Calu3 (cell line): ENCODE results near the gene UBE2L5. TPM values are rescaled to one million over a fixed set of nuclear protein-coding genes. Genes with fewer than 3 reads are reported as not detected.
"Not testable (repeated sequence)": the region's sequence is repeated elsewhere in the genome, so short reads cannot be mapped to it uniquely, and the experiment has no call there.

Experiments used
- BruUV-seq: library from RNA; stranded (reverse); fragments of 400-500 nt; replicated peaks from 2 replicates; lab custom pipeline; 2021; lab: Mats Ljungman, UMichigan
- CTCF ChIA-PET: fragments of 300-600 bp; sonication (Branson Sonifier 250); formaldehyde crosslinking; loops from one replicate; lab custom pipeline; 2022; ENCODE audit warnings: antibody characterized with exemption; lab: Charles Lee
- DNase-seq: peaks from one replicate; pipeline ENCODE4 v3.0.0; 2022
- H3K27ac Mint-ChIP-seq: one replicate; pipeline ENCODE4 v1.8.0; 2022; ENCODE audit warnings: mixed read lengths; ENCODE audit not compliant: unreplicated experiment
- H3K27me3 Mint-ChIP-seq: one replicate; pipeline ENCODE4 v1.8.0; 2022; ENCODE audit warnings: mixed read lengths; ENCODE audit not compliant: unreplicated experiment
- H3K36me3 Mint-ChIP-seq: one replicate; pipeline ENCODE4 v1.8.0; 2022; ENCODE audit warnings: mild to moderate bottlenecking, moderate library complexity, mixed read lengths; ENCODE audit not compliant: insufficient read depth, unreplicated experiment
- H3K4me1 Mint-ChIP-seq: one replicate; pipeline ENCODE4 v1.8.0; 2022; ENCODE audit warnings: mild to moderate bottlenecking, low read depth, mixed read lengths; ENCODE audit not compliant: unreplicated experiment
- H3K4me3 Mint-ChIP-seq: one replicate; pipeline ENCODE4 v1.8.0; 2022; ENCODE audit warnings: mild to moderate bottlenecking, low read depth, moderate library complexity, mixed read lengths; ENCODE audit not compliant: unreplicated experiment
- H3K9me3 Mint-ChIP-seq: one replicate; pipeline ENCODE4 v1.8.0; 2022; ENCODE audit warnings: low read depth, mixed read lengths; ENCODE audit not compliant: unreplicated experiment
- intact Hi-C: fragments of 100-400 bp; cut with micrococcal nuclease; formaldehyde crosslinking; loops from one replicate; pipeline ENCODE4 v1.10.0; 2022; ENCODE audit not compliant: unreplicated experiment
- total RNA-seq: library from RNA; stranded (reverse); gene quantifications from 2 replicates; pipeline ENCODE4 v1.2.3, GENCODE V29; 2022
- TF ChIP-seq, protein P1 (sequence below): fragments of 200-600 bp; IDR thresholded peaks from one replicate; pipeline ENCODE4 v1.8.0; 2022; ENCODE audit warnings: antibody characterized with exemption; ENCODE audit not compliant: unreplicated experiment

Gene UBE2L5
- total RNA-seq, 1 experiment from 2014 or later: not detected

DNA sequence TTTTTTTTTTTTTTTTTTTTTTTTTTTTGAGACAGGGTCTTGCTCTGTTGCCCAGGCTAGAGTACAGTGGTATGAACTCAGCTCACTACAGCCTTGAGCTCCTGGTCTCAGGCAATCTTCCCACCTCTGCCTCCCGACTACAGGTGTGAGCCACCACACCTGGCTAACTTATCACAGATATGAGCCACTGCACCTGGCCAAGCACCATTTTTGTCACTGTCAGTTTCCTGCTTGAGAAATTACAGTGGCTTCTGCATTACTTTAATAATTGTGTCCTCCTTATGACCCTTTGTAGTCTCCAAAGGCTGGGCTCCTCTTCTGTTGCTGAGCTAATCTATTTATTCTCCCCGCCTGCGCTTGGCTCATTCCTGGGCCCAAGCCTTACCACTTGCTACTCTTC is 16.0 kb downstream of the UBE2L5 start:
- H3K4me3 Mint-ChIP-seq: no peak overlapping the region
- H3K4me1 Mint-ChIP-seq: peaks cover 16% of the 10 kb centered on the region
- no peaks in the 10 kb centered on the region for H3K27me3 Mint-ChIP-seq
- no peaks in the 10 kb centered on the region for H3K9me3 Mint-ChIP-seq
- intact Hi-C loops: no loop called here
- TF ChIP-seq, protein P1, sequence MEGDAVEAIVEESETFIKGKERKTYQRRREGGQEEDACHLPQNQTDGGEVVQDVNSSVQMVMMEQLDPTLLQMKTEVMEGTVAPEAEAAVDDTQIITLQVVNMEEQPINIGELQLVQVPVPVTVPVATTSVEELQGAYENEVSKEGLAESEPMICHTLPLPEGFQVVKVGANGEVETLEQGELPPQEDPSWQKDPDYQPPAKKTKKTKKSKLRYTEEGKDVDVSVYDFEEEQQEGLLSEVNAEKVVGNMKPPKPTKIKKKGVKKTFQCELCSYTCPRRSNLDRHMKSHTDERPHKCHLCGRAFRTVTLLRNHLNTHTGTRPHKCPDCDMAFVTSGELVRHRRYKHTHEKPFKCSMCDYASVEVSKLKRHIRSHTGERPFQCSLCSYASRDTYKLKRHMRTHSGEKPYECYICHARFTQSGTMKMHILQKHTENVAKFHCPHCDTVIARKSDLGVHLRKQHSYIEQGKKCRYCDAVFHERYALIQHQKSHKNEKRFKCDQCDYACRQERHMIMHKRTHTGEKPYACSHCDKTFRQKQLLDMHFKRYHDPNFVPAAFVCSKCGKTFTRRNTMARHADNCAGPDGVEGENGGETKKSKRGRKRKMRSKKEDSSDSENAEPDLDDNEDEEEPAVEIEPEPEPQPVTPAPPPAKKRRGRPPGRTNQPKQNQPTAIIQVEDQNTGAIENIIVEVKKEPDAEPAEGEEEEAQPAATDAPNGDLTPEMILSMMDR: no peak
- H3K27ac Mint-ChIP-seq: no peak overlapping the region
- no TSS peak for BruUV-seq
- CTCF ChIA-PET: interaction anchor here (0.7 kb wide), 1 partner anchor 37 kb away, joined by 3 read pairs; no protein-coding TSS in a partner anchor
- no peaks in the 10 kb centered on the region for H3K36me3 Mint-ChIP-seq
- no peak for DNase-seq

DNA sequence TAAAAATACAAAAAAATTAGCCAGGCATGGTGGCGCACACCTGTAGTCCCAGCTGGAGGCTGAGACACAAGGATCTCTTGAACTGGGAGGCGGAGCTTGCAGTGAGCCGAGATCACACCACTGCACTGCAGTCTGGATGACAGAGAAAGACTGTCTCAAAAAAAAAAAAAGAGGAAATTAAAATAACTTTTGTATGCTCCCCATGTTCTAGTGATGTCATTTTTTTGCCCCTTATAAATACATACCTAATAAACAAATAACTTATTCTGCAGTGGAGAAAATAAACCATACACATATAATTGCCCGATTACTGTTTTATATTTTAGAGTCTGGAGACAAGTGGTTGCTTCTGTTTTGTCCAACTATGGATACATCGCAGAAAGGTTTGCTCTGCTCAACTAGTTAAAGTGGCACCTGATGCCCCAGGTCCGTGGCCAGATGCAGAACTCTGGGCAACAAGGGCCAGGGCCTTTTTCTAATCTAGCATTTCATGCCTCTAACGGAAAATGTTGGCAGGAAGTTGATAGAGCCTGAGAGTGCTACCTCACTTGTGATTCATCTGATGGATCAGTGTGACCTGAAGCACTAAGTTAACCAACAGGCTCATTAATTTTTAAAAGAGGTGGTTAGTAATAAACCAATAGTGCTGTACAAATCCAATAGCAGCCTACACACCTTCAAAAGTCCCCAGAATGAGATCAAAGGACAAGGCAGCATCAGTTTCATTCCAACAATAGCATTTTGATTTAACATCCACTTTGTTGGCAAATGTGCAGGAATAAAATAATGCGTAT is 18.8 kb downstream of the UBE2L5 start:
- no peak overlapping the region for H3K4me3 Mint-ChIP-seq
- H3K4me1 Mint-ChIP-seq: peaks cover 16% of the 10 kb centered on the region
- BruUV-seq: no TSS peak
- no peak overlapping the region for H3K27ac Mint-ChIP-seq
- CTCF ChIA-PET: interaction anchor here (0.6 kb wide), 1 partner anchor 77 kb away, joined by 3 read pairs; no protein-coding TSS in a partner anchor
- intact Hi-C loops: no loop called here
- DNase-seq: no peak
- H3K9me3 Mint-ChIP-seq: no peaks in the 10 kb centered on the region
- TF ChIP-seq, protein P1: no peak
- no peaks in the 10 kb centered on the region for H3K36me3 Mint-ChIP-seq
- H3K27me3 Mint-ChIP-seq: no peaks in the 10 kb centered on the region

DNA sequence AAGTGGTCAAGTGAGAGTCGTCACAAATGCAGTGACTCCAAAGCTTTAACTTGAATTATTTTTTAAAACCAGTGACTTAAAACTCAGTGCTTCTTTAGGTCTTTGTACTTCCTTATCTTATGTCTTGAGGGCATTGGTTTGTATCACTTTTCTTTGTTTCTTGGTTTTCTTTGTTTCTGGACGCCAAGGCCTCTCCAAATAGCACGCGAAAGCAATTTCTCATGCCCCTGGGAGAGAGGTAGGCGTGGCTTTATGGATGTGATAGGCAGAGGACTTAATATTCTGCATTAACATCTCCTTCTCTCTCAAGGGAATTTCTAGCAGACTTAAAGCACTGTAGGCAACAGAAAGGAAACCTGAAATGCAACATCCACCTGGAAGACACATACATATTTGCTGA is 20.6 kb downstream of the UBE2L5 start:
- H3K27me3 Mint-ChIP-seq: no peaks in the 10 kb centered on the region
- CTCF ChIA-PET: no interaction called here
- no peak for DNase-seq
- peaks cover 16% of the 10 kb centered on the region for H3K4me1 Mint-ChIP-seq
- H3K27ac Mint-ChIP-seq: no peak overlapping the region
- intact Hi-C loops: no loop called here
- H3K9me3 Mint-ChIP-seq: no peaks in the 10 kb centered on the region
- BruUV-seq: no TSS peak
- TF ChIP-seq, protein P1: no peak
- no peaks in the 10 kb centered on the region for H3K36me3 Mint-ChIP-seq
- no peak overlapping the region for H3K4me3 Mint-ChIP-seq

DNA sequence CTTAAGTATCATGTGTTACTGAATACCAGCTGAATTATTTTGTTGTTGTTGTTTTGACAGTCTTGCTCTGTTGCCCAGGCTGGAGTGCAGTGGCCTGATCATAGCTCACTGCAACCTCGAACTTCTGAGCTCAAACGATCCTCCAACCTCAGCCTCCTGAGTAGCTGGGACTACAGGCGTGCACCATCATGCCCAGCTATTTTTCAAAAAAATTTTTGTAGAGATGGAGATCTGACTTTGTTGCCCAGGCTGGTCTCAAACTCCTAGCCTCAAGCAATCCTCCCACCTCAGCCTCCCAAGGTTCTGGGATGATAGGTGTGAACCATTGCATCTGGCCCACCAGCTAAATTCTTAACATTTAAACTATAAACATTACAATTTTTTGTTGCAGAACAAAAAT is 21.2 kb downstream of the UBE2L5 start:
- H3K27ac Mint-ChIP-seq, intact Hi-C loops, H3K36me3 Mint-ChIP-seq, CTCF ChIA-PET, BruUV-seq, H3K27me3 Mint-ChIP-seq, H3K9me3 Mint-ChIP-seq, DNase-seq, H3K4me3 Mint-ChIP-seq: not testable (repeated sequence)
- peaks cover 16% of the 10 kb centered on the region for H3K4me1 Mint-ChIP-seq

DNA sequence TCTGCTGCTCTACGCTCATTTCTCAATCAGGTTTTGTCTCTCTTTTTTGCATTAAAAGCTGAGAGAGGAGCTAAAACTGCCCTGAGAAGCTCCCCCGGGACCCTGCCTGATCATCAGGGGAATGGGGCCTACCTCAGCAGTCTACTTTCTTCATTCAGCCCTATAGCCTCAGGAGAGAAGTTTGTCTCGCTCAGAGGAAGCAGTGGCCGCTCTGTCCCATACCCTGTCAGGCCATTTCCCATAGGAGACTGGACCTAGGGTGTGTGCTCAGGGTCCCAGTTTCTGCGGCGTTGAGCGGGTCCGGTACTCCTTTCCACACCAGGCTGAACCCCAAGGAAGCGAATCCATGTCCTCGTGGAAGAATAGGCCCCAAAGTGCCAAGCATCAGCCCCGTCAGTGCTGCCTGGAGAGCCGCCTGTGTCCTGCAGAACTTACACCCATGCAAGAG is 21.7 kb downstream of the UBE2L5 start:
- CTCF ChIA-PET: no interaction called here
- H3K4me3 Mint-ChIP-seq: no peak overlapping the region
- no peak overlapping the region for H3K27ac Mint-ChIP-seq
- no peaks in the 10 kb centered on the region for H3K27me3 Mint-ChIP-seq
- intact Hi-C loops: no loop called here
- H3K9me3 Mint-ChIP-seq: no peaks in the 10 kb centered on the region
- TF ChIP-seq, protein P1: no peak
- H3K36me3 Mint-ChIP-seq: no peaks in the 10 kb centered on the region
- no TSS peak for BruUV-seq
- H3K4me1 Mint-ChIP-seq: peaks cover 16% of the 10 kb centered on the region
- DNase-seq: no peak
